ENCODE measurements around the gene PITPNM3.
A peak's percentile ranks its signal among the peaks of the same experiment; 100 is the strongest.

Gene PITPNM3

DNA sequence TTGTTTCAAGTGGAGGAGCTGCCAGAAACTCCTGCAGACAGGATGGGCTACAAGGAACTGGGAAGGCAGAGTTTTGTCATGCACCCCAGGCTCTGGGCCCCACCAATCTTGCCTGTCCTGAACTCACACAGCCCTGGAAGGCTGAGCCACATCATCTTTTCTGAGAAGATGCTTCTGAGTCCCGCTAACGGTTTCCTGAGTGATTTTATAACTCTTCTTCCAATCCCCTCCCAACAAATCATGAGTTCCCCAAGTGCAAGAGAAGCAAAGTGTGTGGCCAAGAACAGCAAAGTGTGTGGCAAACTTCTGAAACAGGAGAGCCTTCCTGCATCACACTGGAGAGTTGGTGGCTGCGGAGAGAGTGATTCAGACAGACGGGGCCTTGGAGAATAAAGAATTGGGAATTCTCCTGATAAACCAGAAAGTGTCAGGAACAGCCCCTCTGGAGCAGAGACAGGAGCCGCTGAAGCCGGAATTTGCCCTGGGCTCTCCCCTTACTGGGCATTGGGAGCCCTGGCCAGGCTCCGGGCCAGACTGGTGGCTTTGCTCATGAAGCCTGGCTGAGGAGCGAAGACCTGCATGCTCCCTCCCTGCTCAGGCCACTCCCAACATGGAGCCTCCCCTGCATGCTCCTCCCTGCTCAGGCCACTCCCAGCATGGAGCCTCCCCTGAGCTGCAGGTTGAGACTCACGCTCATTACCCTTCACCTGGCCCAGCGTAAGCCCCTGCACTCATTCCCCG is 47.2 kb downstream of the PITPNM3 start:
- H3K27ac ChIP-seq (ENCODE audit: low read depth, low read length) = peak overlapping the region; percentile 18
- no peaks in the 10 kb centered on the region for H3K27me3 ChIP-seq (ENCODE audit: control insufficient read depth, insufficient read depth, low read length)
- H3K4me3 ChIP-seq (ENCODE audit: low read length) = no peak overlapping the region
- no peak overlapping the region for H3K9ac ChIP-seq (ENCODE audit: low read length)
- no peaks in the 10 kb centered on the region for H3K36me3 ChIP-seq (ENCODE audit: control insufficient read depth, insufficient read depth, low read length)
- H3K4me1 ChIP-seq (ENCODE audit: control insufficient read depth, insufficient read depth, low read length) = peaks cover 8% of the 10 kb centered on the region

DNA sequence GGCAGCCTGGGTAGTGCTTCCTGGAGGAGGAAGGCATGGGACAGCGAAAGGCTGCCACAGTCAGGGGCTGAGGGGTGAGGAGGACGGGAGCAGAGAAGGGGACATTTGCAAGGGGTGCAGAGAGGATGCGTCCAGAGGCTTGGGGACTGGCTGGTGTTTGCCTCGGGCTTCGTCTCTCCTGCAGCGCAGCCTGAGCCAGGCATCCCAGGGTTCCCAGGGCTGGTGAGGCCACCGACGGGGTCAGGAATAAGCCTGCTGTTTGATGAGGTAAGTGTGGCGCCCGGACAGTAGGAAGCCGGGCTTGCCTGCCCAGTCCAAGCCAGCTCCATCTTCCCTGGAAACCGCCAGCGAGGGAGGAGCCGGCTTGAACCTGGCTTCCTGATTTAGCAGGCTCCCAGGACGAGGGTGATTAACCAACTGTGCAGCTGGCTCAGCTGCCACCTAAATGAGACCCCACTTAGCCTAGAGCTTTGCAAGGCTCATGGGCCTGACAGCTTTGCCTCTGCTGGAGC is 47.8 kb downstream of the PITPNM3 start:
- peaks cover 8% of the 10 kb centered on the region for H3K4me1 ChIP-seq (ENCODE audit: control insufficient read depth, insufficient read depth, low read length)
- no peaks in the 10 kb centered on the region for H3K27me3 ChIP-seq (ENCODE audit: control insufficient read depth, insufficient read depth, low read length)
- H3K4me3 ChIP-seq (ENCODE audit: low read length) = no peak overlapping the region
- H3K36me3 ChIP-seq (ENCODE audit: control insufficient read depth, insufficient read depth, low read length) = no peaks in the 10 kb centered on the region
- H3K27ac ChIP-seq (ENCODE audit: low read depth, low read length) = peak overlapping the region; percentile 18
- H3K9ac ChIP-seq (ENCODE audit: low read length) = no peak overlapping the region

DNA sequence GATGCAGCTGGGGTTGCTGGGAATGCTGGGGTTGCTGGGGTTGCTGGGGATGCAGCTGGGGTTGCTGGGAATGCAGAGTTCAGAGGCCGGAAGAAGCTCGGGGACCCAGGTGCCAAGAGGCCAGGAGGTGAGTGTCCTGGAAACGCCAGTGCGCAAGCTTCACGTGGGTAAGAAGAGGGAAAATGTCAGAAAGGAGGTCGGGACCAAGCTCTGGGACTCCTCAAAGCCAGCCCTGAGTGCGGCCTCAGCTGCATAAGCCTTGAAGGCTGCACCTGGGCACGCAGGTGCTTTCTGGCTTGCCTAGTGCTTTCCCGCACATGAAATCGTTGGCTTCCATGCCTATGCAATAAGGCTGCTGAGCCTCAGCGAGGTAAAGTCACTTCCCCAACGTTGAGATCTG is 48.3 kb downstream of the PITPNM3 start:
- Histone ChIP-seq H3K4me1 (ENCODE audit: control insufficient read depth, insufficient read depth, low read length) (peaks cover 8% of the 10 kb centered on the region), H3K36me3 (ENCODE audit: control insufficient read depth, insufficient read depth, low read length) (no peaks in the 10 kb centered on the region), H3K9ac (ENCODE audit: low read length) (no peak overlapping the region), H3K4me3 (ENCODE audit: low read length) (no peak overlapping the region), H3K27me3 (ENCODE audit: control insufficient read depth, insufficient read depth, low read length) (no peaks in the 10 kb centered on the region), H3K27ac (ENCODE audit: low read depth, low read length) (peak overlapping the region; percentile 18)

DNA sequence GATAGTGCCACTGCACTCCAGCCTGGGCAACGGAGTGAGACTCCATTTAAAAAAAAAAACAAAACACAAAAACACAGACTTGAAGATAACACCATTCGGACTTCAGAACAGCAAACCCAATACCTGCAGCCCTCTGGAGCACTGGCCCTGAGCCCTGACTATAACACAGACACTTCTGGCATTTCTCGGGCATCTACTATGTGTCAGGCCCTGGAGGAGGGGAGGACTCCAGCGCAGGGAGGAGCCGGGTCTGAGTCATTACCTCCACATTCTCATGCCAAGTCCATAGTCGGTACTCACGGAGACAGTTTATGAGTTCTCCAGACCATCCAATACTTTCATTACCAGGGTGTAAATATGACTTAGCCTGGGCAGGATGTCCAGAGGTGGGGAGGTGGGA is 48.8 kb downstream of the PITPNM3 start:
- Histone ChIP-seq H3K9ac (ENCODE audit: low read length) (no peak overlapping the region), H3K36me3 (ENCODE audit: control insufficient read depth, insufficient read depth, low read length) (no peaks in the 10 kb centered on the region), H3K27me3 (ENCODE audit: control insufficient read depth, insufficient read depth, low read length) (no peaks in the 10 kb centered on the region), H3K4me1 (ENCODE audit: control insufficient read depth, insufficient read depth, low read length) (peaks cover 8% of the 10 kb centered on the region), H3K27ac (ENCODE audit: low read depth, low read length) (peak overlapping the region; percentile 47), H3K4me3 (ENCODE audit: low read length) (no peak overlapping the region)

DNA sequence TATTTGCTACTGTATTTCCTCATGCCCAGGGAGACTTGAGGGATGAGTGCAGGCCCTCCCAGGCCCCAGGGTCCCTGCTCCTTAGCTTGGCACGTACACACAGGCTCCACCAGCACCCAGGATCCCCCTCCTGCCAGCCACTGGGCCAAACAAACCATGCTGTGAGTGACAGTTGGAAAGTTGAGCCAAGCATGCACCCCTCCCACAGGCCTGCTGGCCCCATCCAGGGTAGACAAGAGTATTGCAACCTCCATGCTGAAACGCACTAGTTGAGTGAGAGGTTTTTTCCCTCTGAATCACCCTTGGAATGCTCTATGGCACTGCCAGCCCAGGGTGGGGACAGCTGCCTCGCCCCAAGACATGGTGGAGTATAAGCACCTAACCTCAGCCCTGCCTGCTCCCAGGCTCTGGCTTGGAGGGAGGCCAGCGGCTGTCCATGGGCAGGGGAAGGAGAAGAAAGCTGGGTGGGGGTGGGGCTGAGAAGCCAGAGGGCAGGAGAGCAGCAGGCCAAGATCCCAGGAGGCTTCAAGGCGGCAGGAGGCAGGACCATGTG is 49.6 kb downstream of the PITPNM3 start:
- Histone ChIP-seq H3K4me3 (ENCODE audit: low read length) (no peak overlapping the region), H3K27ac (ENCODE audit: low read depth, low read length) (peak overlapping the region; percentile 47), H3K27me3 (ENCODE audit: control insufficient read depth, insufficient read depth, low read length) (no peaks in the 10 kb centered on the region), H3K9ac (ENCODE audit: low read length) (no peak overlapping the region), H3K4me1 (ENCODE audit: control insufficient read depth, insufficient read depth, low read length) (peaks cover 8% of the 10 kb centered on the region), H3K36me3 (ENCODE audit: control insufficient read depth, insufficient read depth, low read length) (no peaks in the 10 kb centered on the region)

DNA sequence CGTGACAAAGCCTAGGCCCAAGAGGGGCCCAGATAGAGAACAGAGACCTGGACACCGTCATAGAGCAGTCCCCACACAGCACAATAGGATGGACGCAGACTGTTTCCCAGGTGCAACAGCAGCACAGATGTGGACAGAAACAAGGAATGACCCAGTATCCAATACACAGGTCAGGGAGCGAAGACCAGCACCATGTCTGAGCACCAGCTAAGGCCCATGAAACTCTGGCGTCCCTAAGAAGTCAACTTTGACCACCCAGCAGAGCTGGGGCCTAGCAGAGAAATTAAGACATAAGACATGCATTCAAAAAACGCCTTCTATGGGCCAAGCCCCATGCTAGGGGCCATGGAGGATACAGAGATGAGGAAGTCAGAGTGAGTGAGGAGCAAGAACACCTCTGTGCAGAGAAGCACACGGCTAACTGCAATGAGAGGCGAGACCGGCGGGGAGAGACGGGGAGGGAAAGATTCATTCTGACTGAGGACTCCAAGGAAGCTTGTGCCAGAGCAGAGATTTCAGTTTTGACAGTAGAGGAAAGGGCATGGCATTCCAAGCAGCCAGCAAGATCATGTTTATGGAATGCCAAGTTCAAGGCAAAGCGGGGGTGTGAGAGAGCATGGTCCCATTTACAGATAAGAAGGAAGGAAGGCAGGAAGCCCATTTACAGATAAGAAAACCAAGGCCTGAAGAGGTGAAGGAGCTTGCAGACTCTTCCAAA is 50.8 kb downstream of the PITPNM3 start:
- Histone ChIP-seq H3K36me3 (ENCODE audit: control insufficient read depth, insufficient read depth, low read length) (no peaks in the 10 kb centered on the region), H3K4me3 (ENCODE audit: low read length) (no peak overlapping the region), H3K27ac (ENCODE audit: low read depth, low read length) (no peak overlapping the region), H3K27me3 (ENCODE audit: control insufficient read depth, insufficient read depth, low read length) (no peaks in the 10 kb centered on the region), H3K9ac (ENCODE audit: low read length) (no peak overlapping the region), H3K4me1 (ENCODE audit: control insufficient read depth, insufficient read depth, low read length) (peaks cover 8% of the 10 kb centered on the region)

DNA sequence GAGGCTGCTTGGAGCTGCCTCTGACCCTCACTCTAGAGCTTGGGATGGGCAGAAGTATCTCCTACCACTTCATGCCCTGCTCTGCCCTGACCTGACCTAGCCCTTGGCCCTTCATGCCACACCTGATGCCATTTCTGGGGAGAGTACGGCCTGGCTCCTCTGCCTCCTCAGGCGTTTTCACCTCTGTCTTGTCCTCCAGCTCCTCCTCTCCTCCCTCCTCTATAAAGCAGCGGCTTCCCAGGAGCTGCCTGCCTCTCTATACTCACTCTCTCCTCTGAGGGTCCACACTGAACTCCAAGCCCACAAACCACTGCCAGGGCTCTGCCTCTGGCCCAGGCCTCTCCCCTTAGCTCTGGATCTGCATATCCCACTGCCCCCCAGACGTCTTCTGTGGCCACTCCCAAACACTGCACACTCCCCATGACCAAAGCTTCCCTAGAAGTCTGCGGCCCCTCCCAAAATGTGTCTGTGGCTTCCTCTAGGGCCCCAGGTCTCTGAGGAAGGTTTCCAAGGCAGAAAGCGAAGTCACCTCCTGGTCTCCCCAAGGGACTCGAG is 52.6 kb downstream of the PITPNM3 start:
- Histone ChIP-seq H3K36me3 (ENCODE audit: control insufficient read depth, insufficient read depth, low read length) (no peaks in the 10 kb centered on the region), H3K27ac (ENCODE audit: low read depth, low read length) (no peak overlapping the region), H3K4me1 (ENCODE audit: control insufficient read depth, insufficient read depth, low read length) (peaks cover 8% of the 10 kb centered on the region), H3K27me3 (ENCODE audit: control insufficient read depth, insufficient read depth, low read length) (no peaks in the 10 kb centered on the region), H3K9ac (ENCODE audit: low read length) (no peak overlapping the region), H3K4me3 (ENCODE audit: low read length) (no peak overlapping the region)

DNA sequence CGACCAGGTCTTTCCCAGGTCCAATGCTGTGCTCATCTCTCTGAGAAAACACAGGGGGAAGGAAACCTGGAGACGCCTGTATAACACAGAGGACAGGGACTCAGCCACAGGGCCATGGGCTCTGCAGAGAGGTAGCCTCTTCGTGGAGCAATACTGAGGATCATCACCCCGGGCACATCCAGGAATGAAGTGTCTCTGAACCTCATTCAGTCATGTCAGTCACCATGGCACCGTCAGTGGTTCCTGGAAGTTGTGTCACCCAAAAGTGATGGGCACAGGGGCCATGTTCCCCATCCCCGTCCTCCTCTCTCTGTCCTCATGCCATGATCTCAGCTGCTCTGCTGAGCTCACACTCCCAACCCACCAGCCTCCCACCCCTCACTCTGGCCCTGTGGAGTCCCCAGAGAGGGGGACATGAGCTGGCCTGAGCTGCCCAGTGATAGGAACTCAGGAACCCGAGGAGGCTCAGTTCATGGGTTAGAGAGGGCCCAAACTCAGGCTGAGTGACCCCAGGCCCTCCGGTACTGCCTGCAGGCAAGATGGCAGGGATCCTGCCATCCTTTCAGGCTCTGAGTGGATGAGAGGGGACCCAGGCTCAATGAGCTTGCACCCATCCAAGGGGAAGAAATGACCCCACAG is 53.4 kb downstream of the PITPNM3 start:
- Histone ChIP-seq H3K9ac (ENCODE audit: low read length) (no peak overlapping the region), H3K27ac (ENCODE audit: low read depth, low read length) (no peak overlapping the region), H3K4me3 (ENCODE audit: low read length) (no peak overlapping the region), H3K36me3 (ENCODE audit: control insufficient read depth, insufficient read depth, low read length) (no peaks in the 10 kb centered on the region), H3K27me3 (ENCODE audit: control insufficient read depth, insufficient read depth, low read length) (no peaks in the 10 kb centered on the region), H3K4me1 (ENCODE audit: control insufficient read depth, insufficient read depth, low read length) (peaks cover 4% of the 10 kb centered on the region)

DNA sequence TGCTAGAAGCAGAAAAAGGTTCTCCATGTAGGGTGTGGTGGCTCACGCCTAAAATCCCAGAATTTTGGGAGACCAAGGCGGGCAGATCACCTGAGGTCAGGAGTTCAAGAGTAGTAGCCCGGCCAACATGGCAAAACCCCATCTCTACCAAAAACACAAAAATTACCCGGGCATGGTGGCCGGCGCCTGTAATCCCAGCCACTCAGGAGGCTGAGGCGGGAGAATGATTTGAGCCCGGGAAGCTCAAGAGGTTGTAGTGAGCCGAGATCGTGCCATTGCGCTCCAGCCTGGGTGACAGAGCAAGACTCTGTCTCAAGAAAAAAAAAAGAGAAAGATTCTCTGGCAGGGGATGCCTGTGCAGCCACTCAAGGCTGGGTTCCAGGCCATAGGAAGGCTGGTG is 54.2 kb downstream of the PITPNM3 start:
- no peaks in the 10 kb centered on the region for H3K36me3 ChIP-seq (ENCODE audit: control insufficient read depth, insufficient read depth, low read length)
- peaks cover 9% of the 10 kb centered on the region for H3K4me1 ChIP-seq (ENCODE audit: control insufficient read depth, insufficient read depth, low read length)
- no peak overlapping the region for H3K9ac ChIP-seq (ENCODE audit: low read length)
- no peak overlapping the region for H3K4me3 ChIP-seq (ENCODE audit: low read length)
- H3K27me3 ChIP-seq (ENCODE audit: control insufficient read depth, insufficient read depth, low read length) = no peaks in the 10 kb centered on the region
- H3K27ac ChIP-seq (ENCODE audit: low read depth, low read length) = no peak overlapping the region

DNA sequence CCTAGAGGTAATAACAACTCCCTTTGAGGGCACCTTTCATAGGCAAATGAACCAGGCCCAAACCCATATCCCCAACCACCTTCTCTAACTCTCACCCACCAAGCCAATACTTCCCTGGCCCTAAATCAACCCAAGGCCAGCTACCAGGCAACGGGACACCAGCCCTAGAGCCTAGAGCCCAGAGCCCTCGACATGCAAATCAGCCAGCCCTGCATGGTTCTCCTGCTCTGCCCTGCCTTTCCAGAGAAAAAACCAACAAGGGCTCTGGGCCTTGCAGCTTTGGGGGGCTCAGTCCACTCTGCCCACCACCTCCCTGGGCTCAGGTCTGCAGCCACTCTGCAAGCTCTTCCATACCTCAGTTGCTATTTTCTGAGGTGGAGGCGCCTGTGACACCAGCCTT is 55.0 kb downstream of the PITPNM3 start:
- H3K36me3 ChIP-seq (ENCODE audit: control insufficient read depth, insufficient read depth, low read length) = no peaks in the 10 kb centered on the region
- H3K4me3 ChIP-seq (ENCODE audit: low read length) = no peak overlapping the region
- no peak overlapping the region for H3K27ac ChIP-seq (ENCODE audit: low read depth, low read length)
- H3K27me3 ChIP-seq (ENCODE audit: control insufficient read depth, insufficient read depth, low read length) = no peaks in the 10 kb centered on the region
- peaks cover 9% of the 10 kb centered on the region for H3K4me1 ChIP-seq (ENCODE audit: control insufficient read depth, insufficient read depth, low read length)
- no peak overlapping the region for H3K9ac ChIP-seq (ENCODE audit: low read length)

DNA sequence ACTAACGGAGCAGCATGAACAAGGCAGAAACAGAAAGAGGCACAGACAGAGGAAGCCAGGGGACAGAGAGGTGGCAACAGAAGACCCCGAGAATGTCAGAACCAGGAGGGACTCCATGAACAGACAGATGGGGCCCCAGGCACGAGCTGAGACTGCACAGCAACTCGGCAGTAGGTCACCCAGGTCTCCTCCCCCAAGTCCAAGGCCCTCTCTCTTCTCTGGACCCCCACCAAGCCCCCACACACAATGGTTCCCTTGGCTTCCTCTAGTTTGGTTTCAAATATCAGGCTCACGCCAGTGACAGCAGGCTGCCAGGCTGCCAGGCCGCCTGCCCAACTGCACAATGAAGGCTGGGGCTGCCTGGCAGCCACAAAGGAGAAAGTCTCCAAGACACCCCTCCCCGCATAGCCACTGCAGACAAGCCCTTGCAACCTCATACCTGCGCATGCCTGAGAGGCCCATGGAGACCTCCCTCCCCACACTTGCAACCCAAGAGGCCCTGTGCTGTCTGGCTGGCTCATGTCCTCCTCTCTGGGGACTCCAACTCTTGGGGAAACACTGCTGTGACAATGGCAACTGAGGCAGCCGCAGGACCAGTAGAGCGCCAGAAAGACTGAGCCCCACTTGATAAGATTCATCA is 57.3 kb downstream of the PITPNM3 start:
- Histone ChIP-seq H3K4me3 (ENCODE audit: low read length) (no peak overlapping the region), H3K4me1 (ENCODE audit: control insufficient read depth, insufficient read depth, low read length) (peaks cover 7% of the 10 kb centered on the region), H3K27ac (ENCODE audit: low read depth, low read length) (no peak overlapping the region), H3K9ac (ENCODE audit: low read length) (no peak overlapping the region), H3K27me3 (ENCODE audit: control insufficient read depth, insufficient read depth, low read length) (no peaks in the 10 kb centered on the region), H3K36me3 (ENCODE audit: control insufficient read depth, insufficient read depth, low read length) (no peaks in the 10 kb centered on the region)

DNA sequence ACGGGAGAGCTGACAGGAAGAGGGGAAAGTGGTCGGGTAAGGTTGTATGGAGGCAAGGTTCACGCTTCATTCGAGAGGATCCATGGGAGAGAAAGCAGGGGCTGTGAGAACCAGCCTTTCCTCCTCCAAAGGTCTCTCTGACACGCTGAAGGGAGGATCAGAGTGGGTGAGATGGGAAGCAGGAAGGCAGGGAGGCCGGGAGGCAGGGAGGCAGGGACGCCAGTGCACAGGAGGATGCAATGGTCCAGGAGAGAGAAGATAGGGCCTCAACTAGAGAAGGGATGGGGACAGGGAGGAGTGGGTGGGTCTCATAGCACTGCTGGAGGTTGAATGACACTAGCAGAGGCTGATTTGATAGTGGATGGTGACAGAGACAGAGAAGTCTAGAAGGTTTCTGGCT is 58.0 kb downstream of the PITPNM3 start:
- no peaks in the 10 kb centered on the region for H3K27me3 ChIP-seq (ENCODE audit: control insufficient read depth, insufficient read depth, low read length)
- H3K27ac ChIP-seq (ENCODE audit: low read depth, low read length) = no peak overlapping the region
- H3K36me3 ChIP-seq (ENCODE audit: control insufficient read depth, insufficient read depth, low read length) = no peaks in the 10 kb centered on the region
- peaks cover 7% of the 10 kb centered on the region for H3K4me1 ChIP-seq (ENCODE audit: control insufficient read depth, insufficient read depth, low read length)
- H3K9ac ChIP-seq (ENCODE audit: low read length) = no peak overlapping the region
- no peak overlapping the region for H3K4me3 ChIP-seq (ENCODE audit: low read length)

All from rectal smooth muscle tissue (tissue), 1 donor.